ENCODE data around the gene C6orf15. TPM values are rescaled to one million over a fixed set of nuclear protein-coding genes. Genes with fewer than 3 reads are reported as not detected.

C6orf15 gene
- total RNA-seq, 1 experiment from 2014 or later = not detected

DNA sequence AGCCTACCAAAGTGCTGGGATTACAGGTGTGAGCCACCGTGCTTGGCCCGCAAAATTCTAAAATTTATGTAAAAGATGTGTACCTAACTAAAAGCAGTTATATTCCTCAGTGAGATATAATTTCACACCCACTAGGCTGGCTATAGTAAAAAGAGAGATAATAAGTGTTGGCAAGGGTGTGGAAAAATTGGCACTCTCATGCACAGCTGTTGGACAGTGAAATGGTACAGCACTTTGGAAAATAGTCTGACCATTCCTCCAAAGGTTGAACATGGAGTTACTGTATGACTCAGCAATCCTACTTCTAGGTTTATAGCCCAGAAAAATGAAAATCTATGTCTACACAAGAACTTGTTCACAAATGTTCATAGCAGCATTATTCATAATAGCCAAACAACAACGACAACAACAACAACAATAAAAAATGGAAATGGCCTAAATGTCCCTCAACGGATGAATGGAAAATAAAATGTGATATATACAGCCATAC is 13.9 kb downstream of the C6orf15 start:
- ATAC-seq (no peak), DNase-seq (ENCODE audit: low spot score) (no peak)
- Mint-ChIP-seq H3K9me3 (no peaks in the 10 kb centered on the region), H3K4me1 (peaks cover 18% of the 10 kb centered on the region), H3K4me3 (no peak overlapping the region), H3K36me3 (no peaks in the 10 kb centered on the region), H3K27me3 (ENCODE audit: low read depth) (no peaks in the 10 kb centered on the region), H3K27ac (no peak overlapping the region)
- ChIA-PET POLR2A (no interaction called here), CTCF (interaction anchor here (0.7 kb wide), 1 partner anchor 11 kb away, joined by 3 read pairs; no protein-coding TSS in a partner anchor)
- TF ChIP-seq, protein P1, sequence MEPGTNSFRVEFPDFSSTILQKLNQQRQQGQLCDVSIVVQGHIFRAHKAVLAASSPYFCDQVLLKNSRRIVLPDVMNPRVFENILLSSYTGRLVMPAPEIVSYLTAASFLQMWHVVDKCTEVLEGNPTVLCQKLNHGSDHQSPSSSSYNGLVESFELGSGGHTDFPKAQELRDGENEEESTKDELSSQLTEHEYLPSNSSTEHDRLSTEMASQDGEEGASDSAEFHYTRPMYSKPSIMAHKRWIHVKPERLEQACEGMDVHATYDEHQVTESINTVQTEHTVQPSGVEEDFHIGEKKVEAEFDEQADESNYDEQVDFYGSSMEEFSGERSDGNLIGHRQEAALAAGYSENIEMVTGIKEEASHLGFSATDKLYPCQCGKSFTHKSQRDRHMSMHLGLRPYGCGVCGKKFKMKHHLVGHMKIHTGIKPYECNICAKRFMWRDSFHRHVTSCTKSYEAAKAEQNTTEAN (CRISPR knock-in tag; IDR thresholded peaks at IDR 0.05) = no peak
- TF ChIP-seq ZBTB21 (CRISPR knock-in tag; IDR thresholded peaks at IDR 0.05; ENCODE audit: borderline replicate concordance) (no peak), ZNF219 (CRISPR knock-in tag; IDR thresholded peaks at IDR 0.05; ENCODE audit: borderline replicate concordance) (no peak), ATF1 (CRISPR knock-in tag; IDR thresholded peaks at IDR 0.05) (no peak)

DNA sequence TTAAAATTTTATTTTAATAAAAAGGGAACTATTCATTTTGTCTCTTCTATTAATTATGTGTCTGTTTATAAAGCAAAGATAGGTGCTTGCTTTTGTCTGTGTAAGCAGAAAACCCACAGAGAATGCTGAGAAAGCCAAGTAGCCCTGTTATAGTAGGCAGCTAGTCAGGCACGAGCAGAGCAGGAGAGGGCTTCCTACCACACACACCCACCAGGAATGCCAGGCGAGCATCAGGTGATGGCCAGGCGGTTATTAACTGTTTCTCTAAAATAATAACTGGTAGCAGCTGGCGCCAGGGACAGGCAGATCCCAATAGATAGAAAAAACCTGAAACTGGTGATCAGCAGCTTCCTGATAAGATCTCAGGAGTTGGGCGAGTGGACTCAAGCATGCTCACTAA is 15.7 kb downstream of the C6orf15 start:
- no peak for DNase-seq (ENCODE audit: low spot score)
- no peak for TF ChIP-seq KAT7 (CRISPR knock-in tag; IDR thresholded peaks at IDR 0.05; ENCODE audit: borderline replicate concordance)
- no peak for TF ChIP-seq NFYB (CRISPR knock-in tag; conservative IDR thresholded peaks at IDR 0.05; ENCODE audit: low read depth)
- no peak for TF ChIP-seq SP1 (CRISPR knock-in tag; conservative IDR thresholded peaks at IDR 0.05)
- TF ChIP-seq GRHL2 (CRISPR knock-in tag; IDR thresholded peaks at IDR 0.05; ENCODE audit: insufficient replicate concordance, severe bottlenecking) = no peak
- no peak for TF ChIP-seq NR3C1 (CRISPR knock-in tag; conservative IDR thresholded peaks at IDR 0.05; ENCODE audit: low read depth)
- TF ChIP-seq ETV6 (CRISPR knock-in tag; IDR thresholded peaks at IDR 0.05) = no peak
- TF ChIP-seq, protein P2, sequence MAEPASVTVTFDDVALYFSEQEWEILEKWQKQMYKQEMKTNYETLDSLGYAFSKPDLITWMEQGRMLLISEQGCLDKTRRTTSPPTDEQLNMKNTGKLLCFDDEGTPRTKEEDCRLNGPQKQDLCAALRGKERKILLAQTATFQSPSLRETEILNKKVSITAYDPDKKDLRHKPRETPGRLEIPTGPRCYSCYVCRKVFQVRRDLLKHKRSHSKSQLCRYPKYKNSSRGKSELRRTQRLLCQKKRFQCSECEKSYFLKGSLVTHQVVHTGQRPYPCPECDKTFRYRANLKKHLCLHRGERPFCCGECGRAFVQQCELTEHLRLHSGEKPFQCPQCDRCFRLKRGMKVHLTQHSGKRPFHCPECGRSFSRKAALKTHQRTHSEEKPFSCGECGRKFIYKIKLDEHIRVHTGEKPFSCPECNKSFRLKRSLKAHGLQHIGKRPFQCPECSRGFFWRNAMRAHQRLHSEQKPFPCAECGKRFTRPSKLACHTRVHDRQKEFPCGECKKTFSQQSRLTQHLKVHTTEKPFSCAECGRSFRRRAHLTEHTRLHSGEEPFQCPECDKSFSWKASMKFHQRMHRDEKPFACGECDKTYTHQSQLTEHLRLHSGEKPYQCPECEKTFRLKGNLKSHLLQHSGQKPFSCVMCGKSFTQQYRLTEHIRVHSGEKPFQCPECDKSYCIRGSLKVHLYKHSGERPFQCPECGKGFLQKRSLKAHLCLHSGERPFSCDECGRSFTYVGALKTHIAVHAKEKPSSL (CRISPR knock-in tag; conservative IDR thresholded peaks at IDR 0.05) = no peak
- TF ChIP-seq NFATC4 (CRISPR knock-in tag; IDR thresholded peaks at IDR 0.05) = no peak
- no peak for TF ChIP-seq CREM (CRISPR knock-in tag; IDR thresholded peaks at IDR 0.05)
- TF ChIP-seq, protein P3, sequence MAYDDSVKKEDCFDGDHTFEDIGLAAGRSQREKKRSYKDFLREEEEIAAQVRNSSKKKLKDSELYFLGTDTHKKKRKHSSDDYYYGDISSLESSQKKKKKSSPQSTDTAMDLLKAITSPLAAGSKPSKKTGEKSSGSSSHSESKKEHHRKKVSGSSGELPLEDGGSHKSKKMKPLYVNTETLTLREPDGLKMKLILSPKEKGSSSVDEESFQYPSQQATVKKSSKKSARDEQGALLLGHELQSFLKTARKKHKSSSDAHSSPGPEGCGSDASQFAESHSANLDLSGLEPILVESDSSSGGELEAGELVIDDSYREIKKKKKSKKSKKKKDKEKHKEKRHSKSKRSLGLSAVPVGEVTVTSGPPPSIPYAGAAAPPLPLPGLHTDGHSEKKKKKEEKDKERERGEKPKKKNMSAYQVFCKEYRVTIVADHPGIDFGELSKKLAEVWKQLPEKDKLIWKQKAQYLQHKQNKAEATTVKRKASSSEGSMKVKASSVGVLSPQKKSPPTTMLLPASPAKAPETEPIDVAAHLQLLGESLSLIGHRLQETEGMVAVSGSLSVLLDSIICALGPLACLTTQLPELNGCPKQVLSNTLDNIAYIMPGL (CRISPR knock-in tag; IDR thresholded peaks at IDR 0.05) = no peak
- TF ChIP-seq, protein P4, sequence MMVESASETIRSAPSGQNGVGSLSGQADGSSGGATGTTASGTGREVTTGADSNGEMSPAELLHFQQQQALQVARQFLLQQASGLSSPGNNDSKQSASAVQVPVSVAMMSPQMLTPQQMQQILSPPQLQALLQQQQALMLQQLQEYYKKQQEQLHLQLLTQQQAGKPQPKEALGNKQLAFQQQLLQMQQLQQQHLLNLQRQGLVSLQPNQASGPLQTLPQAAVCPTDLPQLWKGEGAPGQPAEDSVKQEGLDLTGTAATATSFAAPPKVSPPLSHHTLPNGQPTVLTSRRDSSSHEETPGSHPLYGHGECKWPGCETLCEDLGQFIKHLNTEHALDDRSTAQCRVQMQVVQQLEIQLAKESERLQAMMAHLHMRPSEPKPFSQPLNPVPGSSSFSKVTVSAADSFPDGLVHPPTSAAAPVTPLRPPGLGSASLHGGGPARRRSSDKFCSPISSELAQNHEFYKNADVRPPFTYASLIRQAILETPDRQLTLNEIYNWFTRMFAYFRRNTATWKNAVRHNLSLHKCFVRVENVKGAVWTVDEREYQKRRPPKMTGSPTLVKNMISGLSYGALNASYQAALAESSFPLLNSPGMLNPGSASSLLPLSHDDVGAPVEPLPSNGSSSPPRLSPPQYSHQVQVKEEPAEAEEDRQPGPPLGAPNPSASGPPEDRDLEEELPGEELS (CRISPR knock-in tag; IDR thresholded peaks at IDR 0.05) = no peak
- TF ChIP-seq PRRX2 (CRISPR knock-in tag; IDR thresholded peaks at IDR 0.05) = no peak
- TF ChIP-seq, protein P5, sequence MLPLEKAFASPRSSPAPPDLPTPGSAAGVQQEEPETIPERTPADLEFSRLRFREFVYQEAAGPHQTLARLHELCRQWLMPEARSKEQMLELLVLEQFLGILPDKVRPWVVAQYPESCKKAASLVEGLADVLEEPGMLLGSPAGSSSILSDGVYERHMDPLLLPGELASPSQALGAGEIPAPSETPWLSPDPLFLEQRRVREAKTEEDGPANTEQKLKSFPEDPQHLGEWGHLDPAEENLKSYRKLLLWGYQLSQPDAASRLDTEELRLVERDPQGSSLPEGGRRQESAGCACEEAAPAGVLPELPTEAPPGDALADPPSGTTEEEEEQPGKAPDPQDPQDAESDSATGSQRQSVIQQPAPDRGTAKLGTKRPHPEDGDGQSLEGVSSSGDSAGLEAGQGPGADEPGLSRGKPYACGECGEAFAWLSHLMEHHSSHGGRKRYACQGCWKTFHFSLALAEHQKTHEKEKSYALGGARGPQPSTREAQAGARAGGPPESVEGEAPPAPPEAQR (CRISPR knock-in tag; IDR thresholded peaks at IDR 0.05) = no peak
- TF ChIP-seq, protein P6, sequence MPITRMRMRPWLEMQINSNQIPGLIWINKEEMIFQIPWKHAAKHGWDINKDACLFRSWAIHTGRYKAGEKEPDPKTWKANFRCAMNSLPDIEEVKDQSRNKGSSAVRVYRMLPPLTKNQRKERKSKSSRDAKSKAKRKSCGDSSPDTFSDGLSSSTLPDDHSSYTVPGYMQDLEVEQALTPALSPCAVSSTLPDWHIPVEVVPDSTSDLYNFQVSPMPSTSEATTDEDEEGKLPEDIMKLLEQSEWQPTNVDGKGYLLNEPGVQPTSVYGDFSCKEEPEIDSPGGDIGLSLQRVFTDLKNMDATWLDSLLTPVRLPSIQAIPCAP (CRISPR knock-in tag; IDR thresholded peaks at IDR 0.05) = no peak
- TF ChIP-seq ZNF396 (CRISPR knock-in tag; IDR thresholded peaks at IDR 0.05; ENCODE audit: borderline replicate concordance) = no peak
- TF ChIP-seq, protein P7, sequence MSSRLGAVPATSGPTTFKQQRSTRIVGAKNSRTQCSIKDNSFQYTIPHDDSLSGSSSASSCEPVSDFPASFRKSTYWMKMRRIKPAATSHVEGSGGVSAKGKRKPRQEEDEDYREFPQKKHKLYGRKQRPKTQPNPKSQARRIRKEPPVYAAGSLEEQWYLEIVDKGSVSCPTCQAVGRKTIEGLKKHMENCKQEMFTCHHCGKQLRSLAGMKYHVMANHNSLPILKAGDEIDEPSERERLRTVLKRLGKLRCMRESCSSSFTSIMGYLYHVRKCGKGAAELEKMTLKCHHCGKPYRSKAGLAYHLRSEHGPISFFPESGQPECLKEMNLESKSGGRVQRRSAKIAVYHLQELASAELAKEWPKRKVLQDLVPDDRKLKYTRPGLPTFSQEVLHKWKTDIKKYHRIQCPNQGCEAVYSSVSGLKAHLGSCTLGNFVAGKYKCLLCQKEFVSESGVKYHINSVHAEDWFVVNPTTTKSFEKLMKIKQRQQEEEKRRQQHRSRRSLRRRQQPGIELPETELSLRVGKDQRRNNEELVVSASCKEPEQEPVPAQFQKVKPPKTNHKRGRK (CRISPR knock-in tag; IDR thresholded peaks at IDR 0.05; ENCODE audit: borderline replicate concordance) = no peak
- ChIA-PET POLR2A (no interaction called here), CTCF (interaction anchor here (0.6 to 1.9 kb wide), 4 partner anchors 9 to 183 kb away, joined by 3 to 10 read pairs (median 5); partner anchors contain the start of gene VARS2)
- no peak for ATAC-seq
- Mint-ChIP-seq H3K27me3 (ENCODE audit: low read depth) (no peaks in the 10 kb centered on the region), H3K27ac (no peak overlapping the region), H3K4me3 (no peak overlapping the region), H3K4me1 (peaks cover 22% of the 10 kb centered on the region), H3K36me3 (no peaks in the 10 kb centered on the region), H3K9me3 (no peaks in the 10 kb centered on the region)

Measured in WTC11 (cell line).